Mesothelial cell of epicardium (in vitro differentiated cells): Measurements from ENCODE around the gene ISG15. TPM values are rescaled to one million over a fixed set of nuclear protein-coding genes. Genes with fewer than 3 reads are reported as not detected.
A peak's percentile ranks its signal among the peaks of the same experiment; 100 is the strongest.
"Not testable (repeated sequence)": the region's sequence is repeated elsewhere in the genome, so short reads cannot be mapped to it uniquely, and the experiment has no call there.

Experiments used
- DNase-seq, 2 experiments: peaks; one replicate each; pipeline ENCODE4 v3.0.0; 2021; ENCODE audit warnings: low spot score in 2 of 2; ENCODE audit not compliant: unreplicated experiment in 2 of 2
- H3K27ac Mint-ChIP-seq: 2 replicates; pipeline ENCODE4 v1.8.0; 2021; ENCODE audit warnings: mixed read lengths
- H3K27me3 Mint-ChIP-seq: 2 replicates; pipeline ENCODE4 v1.8.0; 2021; ENCODE audit warnings: low read depth, mixed read lengths
- H3K36me3 Mint-ChIP-seq: 2 replicates; pipeline ENCODE4 v1.8.0; 2021; ENCODE audit warnings: mixed read lengths
- H3K4me1 Mint-ChIP-seq: 2 replicates; pipeline ENCODE4 v1.8.0; 2021; ENCODE audit warnings: mixed read lengths
- H3K4me3 Mint-ChIP-seq: 2 replicates; pipeline ENCODE4 v1.8.0; 2021; ENCODE audit warnings: mild to moderate bottlenecking, moderate library complexity, mixed read lengths
- H3K9me3 Mint-ChIP-seq: 2 replicates; pipeline ENCODE4 v1.8.0; 2021; ENCODE audit warnings: mixed read lengths
- CTCF ChIP-seq: fragments of 200-600 bp; sonication (generic); IDR thresholded peaks from one replicate; pipeline ENCODE4 v1.5.0; 2021; ENCODE audit warnings: antibody characterized with exemption; ENCODE audit not compliant: unreplicated experiment
- total RNA-seq: library from RNA; stranded (reverse); gene quantifications from 3 replicates; pipeline ENCODE4 v1.2.1, GENCODE V29; 2021

Gene ISG15
- total RNA-seq, 1 donor from 2014 or later, result 139 TPM

GRCh38 chr1:982765-983436 lies 30.4 kb upstream of the ISG15 start:
- DNase-seq, result no peak
- Mint-ChIP-seq H3K27ac (no peak overlapping the region), H3K36me3 (peaks cover 3% of the 10 kb centered on the region), H3K27me3 (peaks cover 17% of the 10 kb centered on the region), H3K4me1 (peaks cover 3% of the 10 kb centered on the region), H3K9me3 (peaks cover 3% of the 10 kb centered on the region), H3K4me3 (no peak overlapping the region)
- TF ChIP-seq CTCF, result no peak

GRCh38 chr1:983798-984475 lies 29.4 kb upstream of the ISG15 start:
- peaks cover 24% of the 10 kb centered on the region for H3K27me3 Mint-ChIP-seq
- peak in 1 of 2 experiments; percentile 82 for DNase-seq
- no peaks in the 10 kb centered on the region for H3K36me3 Mint-ChIP-seq
- H3K9me3 Mint-ChIP-seq, result peaks cover 5% of the 10 kb centered on the region
- no peaks in the 10 kb centered on the region for H3K4me1 Mint-ChIP-seq
- peak; percentile 86 for TF ChIP-seq CTCF
- no peak overlapping the region for H3K4me3 Mint-ChIP-seq
- H3K27ac Mint-ChIP-seq, result no peak overlapping the region

- H3K9me3 Mint-ChIP-seq, result peaks cover 9% of the 10 kb centered on the region
- no peak overlapping the region for H3K27ac Mint-ChIP-seq
- no peaks in the 10 kb centered on the region for H3K36me3 Mint-ChIP-seq
- peak; percentile 29 for TF ChIP-seq CTCF
- no peak for DNase-seq
- H3K4me1 Mint-ChIP-seq, result no peaks in the 10 kb centered on the region
- peaks cover 30% of the 10 kb centered on the region for H3K27me3 Mint-ChIP-seq
- H3K4me3 Mint-ChIP-seq, result no peak overlapping the region
Measured at GRCh38 chr1:984476-984814, 28.9 kb upstream of the ISG15 start.

- Mint-ChIP-seq H3K9me3 (peaks cover 9% of the 10 kb centered on the region), H3K27ac (no peak overlapping the region), H3K36me3 (no peaks in the 10 kb centered on the region), H3K4me3 (no peak overlapping the region), H3K27me3 (peaks cover 34% of the 10 kb centered on the region), H3K4me1 (no peaks in the 10 kb centered on the region)
- TF ChIP-seq CTCF, result no peak
- DNase-seq, result no peak
Measured at GRCh38 chr1:985126-985525, 28.2 kb upstream of the ISG15 start.

GRCh38 chr1:988061-988460 lies 25.2 kb upstream of the ISG15 start:
- not testable (repeated sequence) for H3K27ac Mint-ChIP-seq, H3K4me1 Mint-ChIP-seq, H3K4me3 Mint-ChIP-seq, DNase-seq, H3K36me3 Mint-ChIP-seq
- Mint-ChIP-seq H3K27me3 (peaks cover 37% of the 10 kb centered on the region), H3K9me3 (peaks cover 19% of the 10 kb centered on the region)

- not testable (repeated sequence) for H3K27ac Mint-ChIP-seq, H3K36me3 Mint-ChIP-seq, H3K4me3 Mint-ChIP-seq, DNase-seq, H3K4me1 Mint-ChIP-seq
- H3K27me3 Mint-ChIP-seq, result peaks cover 30% of the 10 kb centered on the region
- H3K9me3 Mint-ChIP-seq, result peaks cover 19% of the 10 kb centered on the region
Measured at GRCh38 chr1:991275-991674, 22.0 kb upstream of the ISG15 start.
